Right atrium auricular region (tissue), 2 donors: Measurements from ENCODE around the gene YPEL5. TPM values are rescaled to one million over a fixed set of nuclear protein-coding genes. Genes with fewer than 3 reads are reported as not detected.

Source experiments
- DNase-seq: peaks from one replicate; pipeline ENCODE4 v3.0.0-alpha.2; 2019; ENCODE audit warnings: low spot score
- H3K27ac ChIP-seq, 2 donors: fragments of 200-600 bp; sonication (generic); 1 replicate in 1 of 2; 2 replicates in 1 of 2; pipeline ENCODE4 v1.5.1; 2016 to 2019
- H3K27me3 ChIP-seq, 2 donors: fragments of 200-600 bp; sonication (generic); one replicate each; pipeline versions ENCODE4 v1.5.1 to v1.6.0; 2017 to 2019
- H3K36me3 ChIP-seq: fragments of 200-600 bp; sonication (generic); one replicate; pipeline ENCODE4 v1.5.1; 2016
- H3K4me1 ChIP-seq, 2 donors: fragments of 200-600 bp; sonication (generic); one replicate each; pipeline versions ENCODE4 v1.5.1 to v1.6.0; 2017 to 2019
- H3K4me3 ChIP-seq, 2 donors: fragments of 200-600 bp; sonication (generic); 1 replicate in 1 of 2; 2 replicates in 1 of 2; pipeline ENCODE4 v1.5.1; 2017 to 2019; ENCODE audit warnings: mild to moderate bottlenecking in 1 of 2, moderate library complexity in 1 of 2
- H3K9me3 ChIP-seq, 2 donors: fragments of 200-600 bp; sonication (generic); one replicate each; pipeline ENCODE4 v1.5.1; 2019
- CTCF ChIP-seq, 2 donors: fragments of 200-600 bp; sonication (generic); IDR thresholded peaks; one replicate each; pipeline ENCODE4 v1.5.1; 2019; ENCODE audit warnings: antibody characterized with exemption in 2 of 2
- total RNA-seq, 2 donors: library from RNA; depleted of rRNA; stranded (reverse); fragments of >200 nt; gene quantifications; one replicate each; pipeline ENCODE4 v1.1.0, GENCODE V29; 2016

The YPEL5 gene
- total RNA-seq, 2 donors from 2014 or later = 36.3 to 45.5 TPM

DNA sequence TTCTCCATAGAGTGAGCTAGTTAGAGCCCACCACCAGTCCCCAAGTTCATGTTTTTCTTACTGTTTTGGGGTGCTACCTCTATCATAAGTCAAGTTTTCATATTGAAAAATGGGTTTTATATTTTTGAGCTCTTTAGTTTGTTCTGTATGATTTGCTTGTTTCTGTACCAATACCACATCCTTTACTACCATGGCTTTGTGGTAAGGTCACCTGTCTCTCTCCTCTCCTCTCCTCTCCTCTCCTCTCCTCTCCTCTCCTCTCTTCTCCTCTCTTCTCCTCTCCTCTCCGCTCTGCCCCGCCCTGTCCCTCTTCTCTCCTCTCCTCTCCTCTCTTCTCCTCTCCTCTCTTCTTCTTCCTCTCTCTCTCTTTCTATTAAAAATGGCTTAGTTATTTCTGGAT, 62.4 kb downstream of the YPEL5 start:
- DNase-seq = no peak
- no peaks in the 10 kb centered on the region for H3K27me3 ChIP-seq
- no peaks in the 10 kb centered on the region for H3K4me1 ChIP-seq
- no peaks in the 10 kb centered on the region for H3K36me3 ChIP-seq
- no peak overlapping the region for H3K27ac ChIP-seq
- TF ChIP-seq CTCF (IDR thresholded peaks at IDR 0.05) = no peak
- no peak overlapping the region for H3K4me3 ChIP-seq
- no peaks in the 10 kb centered on the region for H3K9me3 ChIP-seq

Other genes with a start within 250 kb of the YPEL5 start
- under 1 TPM; 0.16 to 0.26 TPM for gene ALK, start 225.4 kb upstream of the YPEL5 start, total RNA-seq
- 10 to 100 TPM; 18.9 to 54.6 TPM for gene LBH, start 84.5 kb downstream of the YPEL5 start, total RNA-seq